MM.1S (cell line): ENCODE results near the gene LRRC8B.

Source experiments
- DNase-seq: peaks from one replicate; pipeline ENCODE4 v3.0.0-alpha.2; 2015
- H2AFZ ChIP-seq: fragments of 300-600 bp; sonication (generic); 2 replicates; pipeline ENCODE4 v1.6.0; 2016; ENCODE audit warnings: antibody characterized with exemption, low read length
- H3F3A ChIP-seq: fragments of 300-600 bp; sonication (generic); 2 replicates; pipeline ENCODE4 v1.6.1; 2016; ENCODE audit warnings: mild to moderate bottlenecking, antibody characterized with exemption, low read length, moderate library complexity, mixed read lengths; ENCODE audit not compliant: insufficient read depth
- H3K27ac ChIP-seq: fragments of 300-600 bp; sonication (generic); 2 replicates; pipeline ENCODE4 v1.5.1; 2016; ENCODE audit warnings: mild to moderate bottlenecking, low read length
- H3K27me3 ChIP-seq: fragments of 300-600 bp; sonication (generic); replicated peaks from 2 replicates; pipeline ENCODE4 v1.6.0; 2016; ENCODE audit warnings: low read length; ENCODE audit not compliant: insufficient read depth
- H3K36me3 ChIP-seq: fragments of 300-600 bp; sonication (generic); replicated peaks from 2 replicates; pipeline ENCODE4 v1.6.1; 2016; ENCODE audit warnings: mild to moderate bottlenecking, low read length, mixed read lengths; ENCODE audit not compliant: insufficient read depth
- H3K4me1 ChIP-seq: fragments of 300-600 bp; sonication (generic); 2 replicates; pipeline ENCODE4 v1.6.1; 2016; ENCODE audit warnings: low read length, mixed read lengths
- H3K4me2 ChIP-seq: fragments of 300-600 bp; sonication (generic); 2 replicates; pipeline ENCODE4 v1.6.0; 2016; ENCODE audit warnings: low read depth, low read length
- H3K4me3 ChIP-seq: fragments of 300-600 bp; sonication (generic); 2 replicates; pipeline ENCODE4 v1.5.1; 2016; ENCODE audit warnings: low read length, mixed read lengths
- H3K79me2 ChIP-seq: fragments of 300-600 bp; sonication (generic); 2 replicates; pipeline ENCODE4 v1.6.1; 2016; ENCODE audit warnings: mixed run types, low read length, mixed read lengths
- H3K9ac ChIP-seq: fragments of 300-600 bp; sonication (generic); 2 replicates; pipeline ENCODE4 v1.6.1; 2016; ENCODE audit warnings: low read length, mixed read lengths
- H3K9me2 ChIP-seq: fragments of 300-600 bp; sonication (generic); replicated peaks from 2 replicates; pipeline ENCODE4 v1.6.1; 2016; ENCODE audit warnings: mild to moderate bottlenecking, low read length, mixed read lengths; ENCODE audit not compliant: insufficient read depth
- H3K9me3 ChIP-seq: fragments of 300-600 bp; sonication (generic); replicated peaks from 2 replicates; pipeline ENCODE4 v1.6.1; 2016; ENCODE audit warnings: mild to moderate bottlenecking, low read length, mixed read lengths; ENCODE audit not compliant: insufficient read depth
- H4K20me1 ChIP-seq: fragments of 300-600 bp; sonication (generic); 2 replicates; pipeline ENCODE4 v1.6.1; 2016; ENCODE audit warnings: mild to moderate bottlenecking, low read length, moderate library complexity, mixed read lengths; ENCODE audit not compliant: insufficient read depth
- CTCF ChIP-seq: fragments of 300-600 bp; sonication (generic); IDR thresholded peaks from 2 replicates; pipeline ENCODE4 v1.5.1; 2016; ENCODE audit warnings: antibody characterized with exemption, low read length, mixed read lengths
- EZH2 ChIP-seq: fragments of 300-600 bp; sonication (generic); optimal IDR thresholded peaks from 2 replicates; pipeline ENCODE3; 2017; ENCODE audit warnings: low read depth, mild to moderate bottlenecking, antibody characterized with exemption, low read length, mixed read lengths
- EZH2phosphoT487 ChIP-seq: fragments of 300-600 bp; sonication (generic); IDR thresholded peaks from 2 replicates; pipeline ENCODE4 v1.6.1; 2018; ENCODE audit warnings: antibody characterized with exemption, low read length

LRRC8B gene

GRCh38 chr1:89603651-89604413 lies 79.2 kb downstream of the LRRC8B start:
- no peak overlapping the region for H3K27ac ChIP-seq
- no peaks in the 10 kb centered on the region for H3K79me2 ChIP-seq
- no peaks in the 10 kb centered on the region for H3K36me3 ChIP-seq
- no peak for TF ChIP-seq EZH2phosphoT487
- TF ChIP-seq CTCF: no peak
- no peak for TF ChIP-seq EZH2
- no peaks in the 10 kb centered on the region for H3K9me2 ChIP-seq
- H3K4me2 ChIP-seq: no peak overlapping the region
- no peak overlapping the region for H3K9ac ChIP-seq
- H3K4me1 ChIP-seq: no peaks in the 10 kb centered on the region
- H3K27me3 ChIP-seq: no peaks in the 10 kb centered on the region
- no peak overlapping the region for H2AFZ ChIP-seq
- DNase-seq: no peak
- H3K4me3 ChIP-seq: no peak overlapping the region
- no peaks in the 10 kb centered on the region for H3K9me3 ChIP-seq
- no peaks in the 10 kb centered on the region for H4K20me1 ChIP-seq
- H3F3A ChIP-seq: no peaks in the 10 kb centered on the region

- TF ChIP-seq CTCF (no peak), EZH2 (no peak), EZH2phosphoT487 (no peak)
- Histone ChIP-seq H3K4me2 (no peak overlapping the region), H3K9me3 (no peaks in the 10 kb centered on the region), H3F3A (no peaks in the 10 kb centered on the region), H3K4me1 (no peaks in the 10 kb centered on the region), H4K20me1 (no peaks in the 10 kb centered on the region), H3K36me3 (no peaks in the 10 kb centered on the region), H3K4me3 (no peak overlapping the region), H2AFZ (no peak overlapping the region), H3K9ac (no peak overlapping the region), H3K27me3 (no peaks in the 10 kb centered on the region), H3K79me2 (no peaks in the 10 kb centered on the region), H3K9me2 (no peaks in the 10 kb centered on the region), H3K27ac (no peak overlapping the region)
- no peak for DNase-seq
Measured at GRCh38 chr1:89604414-89604735, 79.7 kb downstream of the LRRC8B start.

GRCh38 chr1:89605692-89606091 lies 81.1 kb downstream of the LRRC8B start:
- no peak overlapping the region for H3K4me3 ChIP-seq
- H3K4me1 ChIP-seq: no peaks in the 10 kb centered on the region
- H3K9ac ChIP-seq: no peak overlapping the region
- no peaks in the 10 kb centered on the region for H3F3A ChIP-seq
- H4K20me1 ChIP-seq: no peaks in the 10 kb centered on the region
- no peak overlapping the region for H3K27ac ChIP-seq
- H3K9me2 ChIP-seq: no peaks in the 10 kb centered on the region
- no peak for TF ChIP-seq EZH2phosphoT487
- no peak for TF ChIP-seq EZH2
- no peak for TF ChIP-seq CTCF
- H3K27me3 ChIP-seq: no peaks in the 10 kb centered on the region
- H3K9me3 ChIP-seq: no peaks in the 10 kb centered on the region
- no peaks in the 10 kb centered on the region for H3K36me3 ChIP-seq
- H3K79me2 ChIP-seq: no peaks in the 10 kb centered on the region
- DNase-seq: no peak
- H2AFZ ChIP-seq: no peak overlapping the region
- H3K4me2 ChIP-seq: no peak overlapping the region
